ENCODE measurements around the gene PIR. TPM values are rescaled to one million over a fixed set of nuclear protein-coding genes. Genes with fewer than 3 reads are reported as not detected.
A peak's percentile ranks its signal among the peaks of the same experiment; 100 is the strongest.

The PIR gene
- total RNA-seq, 1 donor from 2014 or later = 4.9 TPM

GRCh38 chrX:15483891-15484290 is 9.2 kb downstream of the PIR start:
- no peak for TF ChIP-seq CTCF (IDR thresholded peaks at IDR 0.05; ENCODE audit: insufficient read depth, low read length, poor library complexity, severe bottlenecking)
- DNase-seq (ENCODE audit: low read depth) = no peak
- H3K27me3 ChIP-seq (ENCODE audit: control insufficient read depth, insufficient read depth, low read length) = no peaks in the 10 kb centered on the region
- no peak overlapping the region for H3K4me3 ChIP-seq (ENCODE audit: low read depth, low read length)
- no peaks in the 10 kb centered on the region for H3K36me3 ChIP-seq (ENCODE audit: control insufficient read depth, insufficient read depth, low read length)

GRCh38 chrX:15475486-15475885 is 17.6 kb downstream of the PIR start:
- Histone ChIP-seq H3K36me3 (ENCODE audit: control insufficient read depth, insufficient read depth, low read length) (no peaks in the 10 kb centered on the region), H3K27me3 (ENCODE audit: control insufficient read depth, insufficient read depth, low read length) (no peaks in the 10 kb centered on the region), H3K4me3 (ENCODE audit: low read depth, low read length) (no peak overlapping the region)
- DNase-seq (ENCODE audit: low read depth) = no peak
- TF ChIP-seq CTCF (IDR thresholded peaks at IDR 0.05; ENCODE audit: insufficient read depth, low read length, poor library complexity, severe bottlenecking) = no peak

- no peak for TF ChIP-seq CTCF (IDR thresholded peaks at IDR 0.05; ENCODE audit: insufficient read depth, low read length, poor library complexity, severe bottlenecking)
- H3K27me3 ChIP-seq (ENCODE audit: control insufficient read depth, insufficient read depth, low read length) = no peaks in the 10 kb centered on the region
- peak; percentile 41 for DNase-seq (ENCODE audit: low read depth)
- H3K36me3 ChIP-seq (ENCODE audit: control insufficient read depth, insufficient read depth, low read length) = no peaks in the 10 kb centered on the region
- H3K4me3 ChIP-seq (ENCODE audit: low read depth, low read length) = no peak overlapping the region
These were observed 18.1 kb downstream of the PIR start for GRCh38 chrX:15475021-15475420.

- no peak for TF ChIP-seq CTCF (IDR thresholded peaks at IDR 0.05; ENCODE audit: insufficient read depth, low read length, poor library complexity, severe bottlenecking)
- no peaks in the 10 kb centered on the region for H3K36me3 ChIP-seq (ENCODE audit: control insufficient read depth, insufficient read depth, low read length)
- no peaks in the 10 kb centered on the region for H3K27me3 ChIP-seq (ENCODE audit: control insufficient read depth, insufficient read depth, low read length)
- no peak overlapping the region for H3K4me3 ChIP-seq (ENCODE audit: low read depth, low read length)
- no peak for DNase-seq (ENCODE audit: low read depth)
These were observed 19.1 kb downstream of the PIR start for GRCh38 chrX:15474028-15474427.

- Histone ChIP-seq H3K4me3 (ENCODE audit: low read depth, low read length) (no peak overlapping the region), H3K36me3 (ENCODE audit: control insufficient read depth, insufficient read depth, low read length) (no peaks in the 10 kb centered on the region), H3K27me3 (ENCODE audit: control insufficient read depth, insufficient read depth, low read length) (no peaks in the 10 kb centered on the region)
- TF ChIP-seq CTCF (IDR thresholded peaks at IDR 0.05; ENCODE audit: insufficient read depth, low read length, poor library complexity, severe bottlenecking) = no peak
- DNase-seq (ENCODE audit: low read depth) = no peak
These were observed 20.6 kb downstream of the PIR start for GRCh38 chrX:15472531-15472930.

GRCh38 chrX:15471028-15471427 is 22.1 kb downstream of the PIR start:
- Histone ChIP-seq H3K4me3 (ENCODE audit: low read depth, low read length) (no peak overlapping the region), H3K27me3 (ENCODE audit: control insufficient read depth, insufficient read depth, low read length) (no peaks in the 10 kb centered on the region), H3K36me3 (ENCODE audit: control insufficient read depth, insufficient read depth, low read length) (no peaks in the 10 kb centered on the region)
- DNase-seq (ENCODE audit: low read depth) = no peak
- peak; percentile 88 for TF ChIP-seq CTCF (IDR thresholded peaks at IDR 0.05; ENCODE audit: insufficient read depth, low read length, poor library complexity, severe bottlenecking)

Measured in kidney epithelial cell (primary cell).